Uterus (tissue), 4 donors: ENCODE results near the gene HAGH. TPM values are rescaled to one million over a fixed set of nuclear protein-coding genes. Genes with fewer than 3 reads are reported as not detected.
"Not testable (repeated sequence)": the region's sequence is repeated elsewhere in the genome, so short reads cannot be mapped to it uniquely, and the experiment has no call there.

ENCODE experiments used
- DNase-seq, 2 donors: peaks; one replicate each; pipeline ENCODE4 v3.0.0-alpha.2; 2019 to 2020
- H3K27ac ChIP-seq, 2 donors: fragments of 200-600 bp; sonication (generic); 1 replicate in 1 of 2; 2 replicates in 1 of 2; pipeline ENCODE4 v1.5.1; 2016 to 2018
- H3K27me3 ChIP-seq, 2 donors: fragments of 200-600 bp; sonication (generic); one replicate each; pipeline ENCODE4 v1.5.1; 2018 to 2019; ENCODE audit warnings: control low read depth in 1 of 2
- H3K36me3 ChIP-seq, 2 donors: fragments of 200-600 bp; sonication (generic); one replicate each; pipeline ENCODE4 v1.5.1; 2019; ENCODE audit warnings: control low read depth in 1 of 2
- H3K4me1 ChIP-seq, 2 donors: fragments of 200-600 bp; sonication (generic); one replicate each; pipeline ENCODE4 v1.5.1; 2018 to 2019; ENCODE audit warnings: control low read depth in 1 of 2
- H3K4me3 ChIP-seq, 2 donors: fragments of 200-600 bp; sonication (generic); 1 replicate in 1 of 2; 2 replicates in 1 of 2; pipeline ENCODE4 v1.5.1; 2018 to 2019; ENCODE audit warnings: mild to moderate bottlenecking in 1 of 2
- H3K9me3 ChIP-seq, 2 donors: fragments of 200-600 bp; sonication (generic); one replicate each; pipeline ENCODE4 v1.5.1; 2019; ENCODE audit warnings: control low read depth in 1 of 2
- POLR2A ChIP-seq, 2 donors: fragments of 450-650 bp; IDR thresholded peaks; one replicate each; pipeline ENCODE4 v1.6.1; 2016; ENCODE audit warnings: antibody characterized with exemption in 2 of 2, mild to moderate bottlenecking in 1 of 2, moderate library complexity in 1 of 2
- intact Hi-C: fragments of 100-400 bp; cut with DNase I; formaldehyde crosslinking; loops from one replicate; pipeline ENCODE4 v1.15.1; 2023; ENCODE audit warnings: low total_unique reads
- total RNA-seq, 4 donors: library from RNA; depleted of rRNA in 3 of 4; stranded (reverse); fragments of >200 nt in 3 of 4; gene quantifications; one replicate each; pipeline versions ENCODE4 v1.1.0 to v1.2.4, GENCODE V29; 2014 to 2023
- TF ChIP-seq, protein P1 (sequence below), 4 experiments: fragments of 200-600 bp in 2 of 4; fragments of 450-650 bp in 2 of 4; sonication (generic) in 2 of 4; IDR thresholded peaks; one replicate each; pipeline ENCODE4 v1.5.1; 2016 to 2019; ENCODE audit warnings: antibody characterized with exemption in 4 of 4, mild to moderate bottlenecking in 2 of 4, moderate library complexity in 1 of 4
- donor health status: DM: yes; HTN: yes; CAD: no.

HAGH gene
- total RNA-seq, 4 donors from 2014 or later: 22.9 to 75.3 (median 34.0) TPM

DNA sequence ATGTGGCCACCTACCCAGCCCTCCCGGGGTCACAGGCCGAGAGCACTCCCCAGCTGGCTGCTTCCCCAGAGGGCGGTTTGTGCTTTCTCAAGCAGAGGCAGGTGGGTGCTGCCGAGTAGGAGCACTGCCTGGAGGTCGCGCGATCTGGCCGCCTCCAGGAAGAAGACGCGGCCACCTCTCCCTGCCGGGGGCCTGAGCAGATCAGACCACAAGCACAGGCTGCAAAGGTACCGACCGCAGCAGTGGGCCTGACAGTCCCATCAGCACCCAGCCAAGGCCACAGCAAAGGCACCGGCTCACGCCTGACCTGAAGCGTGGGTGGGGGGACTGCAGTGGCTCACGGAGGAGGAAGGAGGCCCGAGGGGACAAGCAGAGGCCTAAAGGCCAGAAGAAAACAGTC is 17.9 kb downstream of the HAGH start:
- Histone ChIP-seq H3K4me1 (no peaks in the 10 kb centered on the region), H3K27ac (no peak overlapping the region), H3K36me3 (no peaks in the 10 kb centered on the region), H3K9me3 (no peaks in the 10 kb centered on the region), H3K4me3 (no peak overlapping the region), H3K27me3 (no peaks in the 10 kb centered on the region)
- intact Hi-C loops: no loop called here
- TF ChIP-seq, protein P1, sequence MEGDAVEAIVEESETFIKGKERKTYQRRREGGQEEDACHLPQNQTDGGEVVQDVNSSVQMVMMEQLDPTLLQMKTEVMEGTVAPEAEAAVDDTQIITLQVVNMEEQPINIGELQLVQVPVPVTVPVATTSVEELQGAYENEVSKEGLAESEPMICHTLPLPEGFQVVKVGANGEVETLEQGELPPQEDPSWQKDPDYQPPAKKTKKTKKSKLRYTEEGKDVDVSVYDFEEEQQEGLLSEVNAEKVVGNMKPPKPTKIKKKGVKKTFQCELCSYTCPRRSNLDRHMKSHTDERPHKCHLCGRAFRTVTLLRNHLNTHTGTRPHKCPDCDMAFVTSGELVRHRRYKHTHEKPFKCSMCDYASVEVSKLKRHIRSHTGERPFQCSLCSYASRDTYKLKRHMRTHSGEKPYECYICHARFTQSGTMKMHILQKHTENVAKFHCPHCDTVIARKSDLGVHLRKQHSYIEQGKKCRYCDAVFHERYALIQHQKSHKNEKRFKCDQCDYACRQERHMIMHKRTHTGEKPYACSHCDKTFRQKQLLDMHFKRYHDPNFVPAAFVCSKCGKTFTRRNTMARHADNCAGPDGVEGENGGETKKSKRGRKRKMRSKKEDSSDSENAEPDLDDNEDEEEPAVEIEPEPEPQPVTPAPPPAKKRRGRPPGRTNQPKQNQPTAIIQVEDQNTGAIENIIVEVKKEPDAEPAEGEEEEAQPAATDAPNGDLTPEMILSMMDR (IDR thresholded peaks at IDR 0.05): no peak
- TF ChIP-seq POLR2A (IDR thresholded peaks at IDR 0.05): no peak
- no peak for DNase-seq

DNA sequence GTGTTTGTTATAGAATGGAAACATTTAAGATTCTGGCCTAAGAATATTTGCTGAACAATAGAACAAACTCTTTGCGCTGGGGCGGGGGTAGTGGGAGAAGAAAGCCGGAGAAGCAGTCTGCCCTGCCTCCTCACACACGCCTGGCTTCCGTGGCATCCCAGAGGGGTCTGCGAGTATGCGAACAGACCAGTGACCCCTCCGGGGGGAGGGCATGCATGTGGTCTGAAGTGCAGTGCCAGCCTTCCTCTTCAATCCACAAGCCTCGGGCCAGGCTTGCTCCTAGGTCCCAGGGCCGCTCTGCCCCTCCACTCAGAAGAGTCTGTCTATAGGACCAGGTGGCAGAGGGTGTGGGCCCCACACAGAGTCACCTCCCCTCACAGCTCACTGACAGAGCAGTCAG is 19.0 kb downstream of the HAGH start:
- no peak for DNase-seq
- H3K4me1 ChIP-seq: no peaks in the 10 kb centered on the region
- H3K4me3 ChIP-seq: no peak overlapping the region
- H3K36me3 ChIP-seq: no peaks in the 10 kb centered on the region
- intact Hi-C loops: no loop called here
- no peak overlapping the region for H3K27ac ChIP-seq
- no peaks in the 10 kb centered on the region for H3K9me3 ChIP-seq
- no peak for TF ChIP-seq POLR2A (IDR thresholded peaks at IDR 0.05)
- TF ChIP-seq, protein P1 (IDR thresholded peaks at IDR 0.05): no peak
- no peaks in the 10 kb centered on the region for H3K27me3 ChIP-seq

DNA sequence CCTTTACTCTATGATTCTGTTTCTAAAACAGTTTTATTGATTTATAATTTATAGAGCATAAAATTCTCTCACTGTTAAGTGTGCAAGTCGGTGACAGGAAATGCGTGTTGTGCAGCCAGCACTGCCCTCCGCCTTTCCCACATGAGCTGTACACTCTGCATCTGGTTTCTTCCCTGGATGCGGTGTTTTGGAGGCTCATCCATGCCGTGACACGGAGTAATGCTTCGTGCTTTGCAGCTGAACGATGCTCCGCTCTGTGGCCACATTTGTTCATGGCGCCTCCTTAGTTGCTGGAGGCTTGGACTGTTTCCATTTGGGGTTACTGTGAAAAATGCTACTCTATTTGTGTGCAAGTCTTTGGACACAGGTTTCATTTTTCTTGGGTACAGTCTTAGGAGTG is 25.9 kb downstream of the HAGH start:
- Histone ChIP-seq H3K27me3 (no peaks in the 10 kb centered on the region), H3K4me1 (no peaks in the 10 kb centered on the region), H3K9me3 (no peaks in the 10 kb centered on the region), H3K27ac (no peak overlapping the region), H3K4me3 (no peak overlapping the region), H3K36me3 (no peaks in the 10 kb centered on the region)
- DNase-seq: no peak
- TF ChIP-seq, protein P1 (IDR thresholded peaks at IDR 0.05): no peak
- TF ChIP-seq POLR2A (IDR thresholded peaks at IDR 0.05): no peak
- intact Hi-C loops: no loop called here

DNA sequence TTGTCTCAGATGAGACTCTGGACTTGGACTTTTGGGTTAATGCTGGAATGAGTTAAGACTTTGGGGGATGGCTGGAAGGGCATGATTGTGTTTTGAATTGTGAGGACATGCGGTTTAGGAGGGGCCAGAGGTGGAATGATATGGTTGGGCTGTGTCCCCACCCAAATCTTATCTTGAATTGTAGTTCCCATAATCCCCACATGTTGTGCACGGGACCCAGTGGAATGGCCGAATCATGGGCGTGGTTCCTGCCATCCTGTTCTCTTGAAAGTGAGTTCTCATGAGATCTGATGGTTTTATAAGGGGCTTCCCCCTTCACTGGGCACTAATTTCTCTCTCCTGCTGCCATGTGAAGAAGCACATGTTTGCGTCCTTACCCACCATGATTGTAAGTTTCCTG is 27.4 kb downstream of the HAGH start:
- DNase-seq, H3K4me3 ChIP-seq, H3K27me3 ChIP-seq, intact Hi-C loops, H3K4me1 ChIP-seq, H3K27ac ChIP-seq, H3K36me3 ChIP-seq, H3K9me3 ChIP-seq: not testable (repeated sequence)

DNA sequence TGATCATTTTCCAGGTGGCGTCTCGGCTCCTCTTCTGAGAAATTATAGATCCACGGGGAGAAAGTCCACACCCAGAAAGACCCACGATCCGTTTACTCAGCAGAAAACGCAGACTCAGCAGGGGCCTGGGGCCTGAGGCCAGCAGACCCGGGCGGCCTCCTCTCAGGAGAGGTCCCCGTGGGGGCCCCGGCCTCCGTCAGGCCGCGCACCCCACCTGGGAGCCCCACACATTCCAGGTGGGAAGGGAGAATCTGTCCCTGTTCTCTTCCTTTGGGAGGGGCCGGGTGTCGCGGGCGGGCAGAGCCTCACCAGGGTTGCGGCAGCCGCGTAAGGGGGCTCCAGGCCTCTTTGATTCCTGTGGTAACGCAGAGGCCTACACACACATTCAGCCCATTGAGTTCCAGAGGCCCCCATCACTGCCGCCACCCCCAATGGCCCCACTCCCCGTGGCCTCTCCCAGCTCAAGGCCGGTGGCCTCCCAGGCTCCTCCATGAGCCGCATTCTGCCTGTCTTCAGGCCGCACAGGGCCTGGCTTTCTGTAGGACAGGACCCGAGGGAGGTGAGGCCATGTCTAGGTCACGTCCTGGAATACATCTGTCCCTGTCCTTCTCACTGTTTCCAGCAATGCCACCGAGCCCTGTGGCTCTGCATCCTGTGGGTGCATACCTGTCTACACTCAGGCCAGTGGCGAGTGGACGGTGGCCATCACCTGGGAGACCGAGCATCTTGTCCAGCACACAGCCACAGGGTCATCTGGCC is 31.5 kb downstream of the HAGH start:
- no peaks in the 10 kb centered on the region for H3K4me1 ChIP-seq
- no peaks in the 10 kb centered on the region for H3K9me3 ChIP-seq
- TF ChIP-seq POLR2A (IDR thresholded peaks at IDR 0.05): no peak
- TF ChIP-seq, protein P1 (IDR thresholded peaks at IDR 0.05): no peak
- no peak overlapping the region for H3K4me3 ChIP-seq
- no peak overlapping the region for H3K27ac ChIP-seq
- H3K27me3 ChIP-seq: no peaks in the 10 kb centered on the region
- DNase-seq: no peak
- H3K36me3 ChIP-seq: no peaks in the 10 kb centered on the region
- intact Hi-C loops: no loop called here
